HepG2 (cell line): ENCODE results near the gene YPEL4. TPM values are rescaled to one million over a fixed set of nuclear protein-coding genes. Genes with fewer than 3 reads are reported as not detected.

ENCODE experiments used
- ATAC-seq: fragments of 200-7000 bp; cut with Tn5 transposase; 3 replicates; pipeline ENCODE4 v1.9.1; 2020; ENCODE audit warnings: mild to moderate bottlenecking, moderate library complexity
- BruUV-seq: library from RNA; stranded (reverse); fragments of 400-500 nt; replicated peaks from 2 replicates; lab custom pipeline; 2021; lab: Mats Ljungman, UMichigan
- CTCF ChIA-PET: fragments of 300-600 bp; formaldehyde crosslinking; extraction: SDS; loops from one replicate; lab custom pipeline; 2021; ENCODE audit warnings: low total read pairs, inconsistent platforms, low intra/inter-chr PET ratio; lab: Yijun Ruan, JAX
- POLR2A ChIA-PET: fragments of 350-600 bp; sonication (Branson Sonifier 250); formaldehyde crosslinking; loops from one replicate; lab custom pipeline; 2020; ENCODE audit warnings: antibody characterized with exemption, inconsistent platforms; lab: Yijun Ruan, JAX
- DNase-seq: peaks from one replicate; pipeline ENCODE4 v3.0.0-alpha.2; 2015; ENCODE audit warnings: low spot score
- FAIRE-seq: peaks from 3 replicates; lab custom pipeline; 2011; peaks lifted over from hg19 to GRCh38; lab: Jason Lieb, UNC
- H2AFZ ChIP-seq: one replicate; pipeline ENCODE4 v1.6.1; 2011; ENCODE audit warnings: low read length, inconsistent platforms
- H3K27ac ChIP-seq: fragments of 300-600 bp; 3 replicates; pipeline ENCODE4 v1.8.0; 2011; ENCODE audit warnings: mixed run types, mild to moderate bottlenecking, mixed read lengths, low read length, inconsistent platforms; ENCODE audit not compliant: insufficient read depth; ENCODE audit errors: extremely low read length
- H3K27me3 ChIP-seq, 2 experiments: fragments of 200-600 bp in 1 of 2; 2 replicates in 1 of 2; 3 replicates in 1 of 2; pipeline versions ENCODE4 v1.6.0 to v1.8.0; 2011; ENCODE audit warnings: low read length in 2 of 2, mild to moderate bottlenecking in 2 of 2, moderate library complexity in 2 of 2, inconsistent platforms in 1 of 2; ENCODE audit not compliant: insufficient read depth in 2 of 2, control insufficient read depth in 1 of 2
- H3K36me3 ChIP-seq, 2 experiments: fragments of 200-600 bp in 1 of 2; replicated peaks in 1 of 2; 2 replicates in 1 of 2; 3 replicates in 1 of 2; pipeline versions ENCODE4 v1.5.1 to v1.8.0; 2011; ENCODE audit warnings: low read length in 2 of 2, inconsistent platforms in 1 of 2; ENCODE audit not compliant: insufficient read depth in 2 of 2, control insufficient read depth in 1 of 2
- H3K4me1 ChIP-seq: 2 replicates; pipeline ENCODE4 v1.5.1; 2012; ENCODE audit warnings: low read length, inconsistent platforms; ENCODE audit not compliant: insufficient read depth
- H3K4me2 ChIP-seq: 2 replicates; pipeline ENCODE4 v1.6.0; 2011; ENCODE audit warnings: low read depth, low read length, inconsistent platforms
- H3K4me3 ChIP-seq, 3 experiments: fragments of 200-600 bp in 1 of 3; sonication (generic), shearing (Covaris generic) in 1 of 3; replicated peaks in 1 of 3; 2 replicates each; pipeline ENCODE4 v1.5.1; 2011 to 2016; ENCODE audit warnings: low read length in 3 of 3, inconsistent platforms in 2 of 3, low read depth in 2 of 3, mild to moderate bottlenecking in 2 of 3, control low read depth in 1 of 3, mixed read lengths in 1 of 3; ENCODE audit not compliant: insufficient read depth in 1 of 3
- H3K79me2 ChIP-seq: one replicate; pipeline ENCODE4 v1.6.1; 2011; ENCODE audit warnings: low read length, inconsistent platforms; ENCODE audit not compliant: insufficient read depth
- H3K9ac ChIP-seq: 2 replicates; pipeline ENCODE4 v1.6.0; 2011; ENCODE audit warnings: mild to moderate bottlenecking, low read depth, low read length, inconsistent platforms; ENCODE audit not compliant: insufficient read depth
- H3K9me3 ChIP-seq: 2 replicates; pipeline ENCODE4 v1.5.1; 2012; ENCODE audit warnings: mild to moderate bottlenecking, low read length
- H4K20me1 ChIP-seq: 2 replicates; pipeline ENCODE4 v1.6.0; 2011; ENCODE audit warnings: inconsistent platforms, mild to moderate bottlenecking, low read length, moderate library complexity; ENCODE audit not compliant: insufficient read depth
- ATAD3A ChIP-seq: sonication (generic); formaldehyde crosslinking; IDR thresholded peaks from 2 replicates; pipeline ENCODE4 v1.4.0; 2020; ENCODE audit warnings: missing genetic modification reagents
- GZF1 ChIP-seq: sonication (generic); formaldehyde crosslinking; IDR thresholded peaks from 2 replicates; pipeline ENCODE4 v1.5.1; 2020; ENCODE audit warnings: mild to moderate bottlenecking, missing genetic modification reagents
- ISL2 ChIP-seq: sonication (generic); formaldehyde crosslinking; IDR thresholded peaks from 2 replicates; pipeline ENCODE4 v1.5.0; 2020; ENCODE audit warnings: missing genetic modification reagents
- MAFK ChIP-seq, 2 experiments: IDR thresholded peaks in 1 of 2; conservative IDR thresholded peaks in 1 of 2; 2 replicates each; pipeline ENCODE4 v1.6.1; 2011; ENCODE audit warnings: improper control_type of control experiment in 2 of 2, low read length in 2 of 2
- NR2F1 ChIP-seq, 2 experiments: fragments of 450-650 bp in 1 of 2; formaldehyde crosslinking in 1 of 2; IDR thresholded peaks; 2 replicates each; pipeline versions ENCODE4 v1.5.0 to v1.6.1; 2016 to 2020; ENCODE audit warnings: mild to moderate bottlenecking in 1 of 2, missing compliant biosample characterization in 1 of 2, missing genetic modification reagents in 1 of 2, moderate library complexity in 1 of 2
- PHF21A ChIP-seq: sonication (generic); formaldehyde crosslinking; IDR thresholded peaks from 2 replicates; pipeline ENCODE4 v1.5.0; 2020; ENCODE audit warnings: mild to moderate bottlenecking, missing genetic modification reagents
- SP2 ChIP-seq: sonication (generic); formaldehyde crosslinking; IDR thresholded peaks from 2 replicates; pipeline ENCODE4 v1.5.1; 2020; ENCODE audit warnings: mild to moderate bottlenecking, missing genetic modification reagents
- ZKSCAN8 ChIP-seq: IDR thresholded peaks from 2 replicates; pipeline ENCODE4 v1.6.1; 2016; ENCODE audit warnings: borderline replicate concordance, missing genetic modification reagents, missing compliant biosample characterization
- ZNF20 ChIP-seq: sonication (generic); formaldehyde crosslinking; IDR thresholded peaks from 2 replicates; pipeline ENCODE4 v1.4.0; 2020; ENCODE audit warnings: mild to moderate bottlenecking, moderate library complexity, missing genetic modification reagents
- ZNF224 ChIP-seq: sonication (generic); formaldehyde crosslinking; IDR thresholded peaks from 2 replicates; pipeline ENCODE4 v1.5.0; 2020; ENCODE audit warnings: mild to moderate bottlenecking, missing genetic modification reagents
- ZNF549 ChIP-seq: sonication (generic); formaldehyde crosslinking; IDR thresholded peaks from 2 replicates; pipeline ENCODE4 v1.5.0; 2020; ENCODE audit warnings: missing genetic modification reagents
- ZNF607 ChIP-seq: sonication (generic); formaldehyde crosslinking; IDR thresholded peaks from 2 replicates; pipeline ENCODE4 v1.5.1; 2020; ENCODE audit warnings: missing genetic modification reagents, mild to moderate bottlenecking, borderline replicate concordance
- ZNF746 ChIP-seq: sonication (generic); formaldehyde crosslinking; IDR thresholded peaks from 2 replicates; pipeline ENCODE4 v1.8.0; 2022; ENCODE audit warnings: mild to moderate bottlenecking, missing genetic modification reagents
- ZNF782 ChIP-seq: sonication (generic); formaldehyde crosslinking; IDR thresholded peaks from 2 replicates; pipeline ENCODE4 v1.4.0; 2020; ENCODE audit warnings: missing genetic modification reagents, mild to moderate bottlenecking, borderline replicate concordance
- ZSCAN31 ChIP-seq: sonication (generic); formaldehyde crosslinking; IDR thresholded peaks from 2 replicates; pipeline ENCODE4 v1.5.0; 2020; ENCODE audit warnings: low read depth, mild to moderate bottlenecking, missing genetic modification reagents
- WGBS: methylation state at CpG from one replicate; pipeline ENCODE4 v1.1.6; 2017; ENCODE audit warnings: low lambda C conversion rate; 5-methylcytosine and 5-hydroxymethylcytosine counted together
- in situ Hi-C: cut with HindIII; loops from 2 replicates; pipeline ENCODE4 v1.10.0; 2017; ENCODE audit warnings: low pct_unique_long_range_greater_than_20kb; ENCODE audit not compliant: extremely low pct_ligation_motif_present
- intact Hi-C: fragments of 100-400 bp; cut with micrococcal nuclease; formaldehyde crosslinking; loops from one replicate; pipeline ENCODE4 v1.10.0; 2022; ENCODE audit not compliant: unreplicated experiment
- polyA plus RNA-seq, 8 experiments: library from polyadenylated mRNA; depleted of rRNA in 3 of 8; stranded (reverse) in 7 of 8; unstranded in 1 of 8; fragments of >200 nt; fragmentation: Illumina TruSeq in 4 of 8; extraction: Trizol in 4 of 8; gene quantifications; 2 replicates each; pipeline versions ENCODE4 v1.2.1 to v1.2.3, GENCODE V29; 2011 to 2016; ENCODE audit warnings: low read depth in 4 of 8, missing spikeins in 1 of 8, mixed read lengths in 1 of 8; ENCODE audit not compliant: insufficient read depth in 1 of 8
- total RNA-seq, 5 experiments: library from RNA; depleted of rRNA; stranded (reverse); fragments of >200 nt; fragmentation: Illumina TruSeq; extraction: Trizol; gene quantifications; 2 replicates each; pipeline ENCODE4 v1.2.3, GENCODE V29; 2016; ENCODE audit warnings: low read depth in 1 of 5
- TF ChIP-seq, protein P1 (sequence below): IDR thresholded peaks from 2 replicates; pipeline ENCODE4 v1.6.1; 2012; ENCODE audit warnings: inconsistent platforms
- TF ChIP-seq, protein P2 (sequence below): sonication (generic); formaldehyde crosslinking; IDR thresholded peaks from 2 replicates; pipeline ENCODE4 v1.5.0; 2020; ENCODE audit warnings: missing genetic modification reagents
- TF ChIP-seq, protein P3 (sequence below): sonication (generic); formaldehyde crosslinking; IDR thresholded peaks from 2 replicates; pipeline ENCODE4 v1.4.0; 2020; ENCODE audit warnings: missing genetic modification reagents

Gene YPEL4
- total and polyA plus RNA-seq, 2 of the 13 experiments (the other 11 are each of a cell fraction or from before 2014, with no cell fraction given), result 0.04 TPM; not detected in 1

DNA sequence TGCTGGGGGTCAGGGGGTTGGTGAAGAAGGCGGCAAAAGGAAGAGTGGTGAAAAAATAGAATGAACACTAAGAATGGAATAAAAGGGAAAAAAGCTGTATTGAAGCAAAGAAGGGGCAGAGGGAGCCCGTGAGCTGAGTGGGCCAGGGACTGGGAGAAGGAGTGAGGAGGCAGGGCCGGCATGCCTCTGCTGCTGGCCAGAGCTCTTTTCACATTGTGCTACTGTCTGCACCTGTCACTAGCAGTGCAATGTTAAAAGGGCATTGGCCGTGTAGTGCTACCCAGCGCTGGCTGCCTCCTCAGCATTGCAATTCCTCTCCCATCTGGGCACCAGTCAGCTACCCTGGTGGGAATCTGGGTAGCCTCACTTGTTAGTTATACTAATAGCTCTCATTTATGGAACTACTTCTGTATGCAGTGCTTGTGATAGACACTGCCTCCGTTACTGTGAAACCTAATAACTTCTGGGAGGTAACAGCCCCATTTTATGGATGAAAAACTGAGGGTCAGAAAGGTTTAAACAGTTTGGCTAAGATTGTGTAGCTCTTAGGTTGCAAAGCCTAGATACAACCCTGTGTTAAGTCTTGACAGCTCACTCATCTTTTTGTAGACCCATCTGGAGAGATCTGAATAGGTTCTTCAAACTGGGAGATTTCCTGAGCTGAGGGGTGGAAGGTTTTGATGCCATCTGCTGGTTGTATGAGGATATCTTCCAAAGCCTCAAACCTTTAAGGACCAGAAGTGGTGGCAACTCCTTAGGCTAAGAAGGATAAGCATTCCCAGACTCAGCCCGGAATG lies 8.5 kb downstream of the YPEL4 start (continued):
- TF ChIP-seq, protein P1, sequence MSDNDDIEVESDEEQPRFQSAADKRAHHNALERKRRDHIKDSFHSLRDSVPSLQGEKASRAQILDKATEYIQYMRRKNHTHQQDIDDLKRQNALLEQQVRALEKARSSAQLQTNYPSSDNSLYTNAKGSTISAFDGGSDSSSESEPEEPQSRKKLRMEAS, result 0 out of 2 replicates have a peak, but pooled peaks have one; percentile 14
- no peak for TF ChIP-seq PHF21A (CRISPR knock-in tag)

DNA sequence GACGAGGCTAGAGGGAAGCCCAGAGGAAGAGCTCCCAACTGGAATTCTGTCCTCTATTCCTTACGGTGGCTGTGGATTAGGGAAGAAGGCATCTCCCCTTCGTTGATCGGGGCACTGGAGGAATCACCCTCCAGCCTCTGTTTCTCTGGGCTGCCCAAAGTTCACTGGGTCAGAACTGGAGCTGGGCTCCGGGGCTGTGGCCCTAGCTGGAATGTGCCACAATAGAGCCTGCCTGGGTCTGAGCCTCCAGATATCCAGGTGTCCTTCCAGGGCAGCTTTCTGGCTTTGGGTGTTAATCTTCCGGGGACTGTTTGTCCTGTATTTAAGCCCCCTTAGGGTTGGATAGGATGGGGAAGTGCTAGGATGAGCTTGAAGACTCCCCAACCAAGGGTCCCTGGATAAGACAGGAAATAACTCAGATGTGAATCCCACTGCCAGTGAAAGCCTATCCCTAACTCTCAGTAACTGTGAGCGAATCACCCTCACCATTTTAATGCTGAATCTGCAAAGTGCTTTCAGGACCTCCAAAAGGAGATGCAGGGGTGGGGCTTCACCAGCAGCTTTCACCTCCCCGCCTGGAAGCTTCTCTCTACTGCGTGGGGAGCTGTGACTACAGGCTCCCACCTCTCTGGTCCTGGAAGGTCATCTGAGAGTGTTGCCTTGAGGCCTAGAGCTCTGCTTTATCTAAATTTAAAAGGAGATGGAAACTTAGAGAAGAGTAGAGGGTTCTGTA lies 9.5 kb downstream of the YPEL4 start:
- intact Hi-C loops (loop anchor here (5.0 kb wide), 1 partner anchor 108 kb away; the partner anchor contains the start of gene TIMM10), in situ Hi-C loops (loop anchor here (5.0 to 10.0 kb wide), 3 partner anchors 73 to 293 kb away; partner anchors contain the start of gene UBE2L6)
- Histone ChIP-seq H3K9me3 (no peaks in the 10 kb centered on the region), H3K4me2 (peak overlapping the region; percentile 86), H3K9ac (peak overlapping the region; percentile 53; the same call in 1 of the 2 replicates), H3K27ac (peak overlapping the region; percentile 68), H3K79me2 (no peaks in the 10 kb centered on the region), H3K27me3 (no peaks in the 10 kb centered on the region; a peak in 1 of 5 replicates), H3K4me1 (peaks cover 34% of the 10 kb centered on the region), H4K20me1 (no peaks in the 10 kb centered on the region), H2AFZ (peak overlapping the region; percentile 84), H3K4me3 (peak overlapping the region; percentile 62 to 73 (median 69)), H3K36me3 (no peaks in the 10 kb centered on the region)
- POLR2A ChIA-PET, result interaction anchor here (0.8 to 4.3 kb wide), 24 partner anchors 8 to 304 kb away, joined by 3 to 33 read pairs (median 4); partner anchors contain the start of genes RTN4RL2, SERPING1, SLC43A1 and SSRP1
- DNase-seq (no peak), ATAC-seq (peak; percentile 30), FAIRE-seq (no peak)
- BruUV-seq, result no TSS peak
- WGBS, result 35% methylated on average over 6 of the region's 9 CpGs
- CTCF ChIA-PET, result interaction anchor here (1.5 to 7.0 kb wide), 2 partner anchors 72 to 295 kb away, joined by 6 to 79 read pairs; partner anchors contain the start of gene UBE2L6
- TF ChIP-seq, protein P2, sequence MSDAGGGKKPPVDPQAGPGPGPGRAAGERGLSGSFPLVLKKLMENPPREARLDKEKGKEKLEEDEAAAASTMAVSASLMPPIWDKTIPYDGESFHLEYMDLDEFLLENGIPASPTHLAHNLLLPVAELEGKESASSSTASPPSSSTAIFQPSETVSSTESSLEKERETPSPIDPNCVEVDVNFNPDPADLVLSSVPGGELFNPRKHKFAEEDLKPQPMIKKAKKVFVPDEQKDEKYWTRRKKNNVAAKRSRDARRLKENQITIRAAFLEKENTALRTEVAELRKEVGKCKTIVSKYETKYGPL (CRISPR knock-in tag), result no peak
- TF ChIP-seq ISL2 (CRISPR knock-in tag), result no peak
- no peak for TF ChIP-seq ZKSCAN8 (CRISPR knock-in tag)
- no peak for TF ChIP-seq ZNF549 (CRISPR knock-in tag)
- 0 out of 2 replicates have a peak, but pooled peaks have one; percentile 17 for TF ChIP-seq SP2 (CRISPR knock-in tag)
- TF ChIP-seq MAFK (conservative IDR thresholded peaks at IDR 0.05 in 1 of 2, IDR thresholded peaks at IDR 0.05 in 1 of 2; ENCODE audit: low read length in 2 of 2), result peak; percentile 28 to 50; a peak in 2 of 4 replicates
- no peak for TF ChIP-seq ZSCAN31 (CRISPR knock-in tag)
- no peak for TF ChIP-seq ATAD3A
- no peak for TF ChIP-seq ZNF20 (CRISPR knock-in tag)
- peak; percentile 4; the same call in 1 of the 2 replicates for TF ChIP-seq ZNF746 (CRISPR knock-in tag)
- TF ChIP-seq, protein P3, sequence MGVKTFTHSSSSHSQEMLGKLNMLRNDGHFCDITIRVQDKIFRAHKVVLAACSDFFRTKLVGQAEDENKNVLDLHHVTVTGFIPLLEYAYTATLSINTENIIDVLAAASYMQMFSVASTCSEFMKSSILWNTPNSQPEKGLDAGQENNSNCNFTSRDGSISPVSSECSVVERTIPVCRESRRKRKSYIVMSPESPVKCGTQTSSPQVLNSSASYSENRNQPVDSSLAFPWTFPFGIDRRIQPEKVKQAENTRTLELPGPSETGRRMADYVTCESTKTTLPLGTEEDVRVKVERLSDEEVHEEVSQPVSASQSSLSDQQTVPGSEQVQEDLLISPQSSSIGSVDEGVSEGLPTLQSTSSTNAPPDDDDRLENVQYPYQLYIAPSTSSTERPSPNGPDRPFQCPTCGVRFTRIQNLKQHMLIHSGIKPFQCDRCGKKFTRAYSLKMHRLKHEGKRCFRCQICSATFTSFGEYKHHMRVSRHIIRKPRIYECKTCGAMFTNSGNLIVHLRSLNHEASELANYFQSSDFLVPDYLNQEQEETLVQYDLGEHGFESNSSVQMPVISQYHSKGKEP, result no peak
- TF ChIP-seq ZNF224, result peak; percentile 62; the same call in 1 of the 2 replicates
- 0 out of 4 replicates have a peak, but pooled peaks of 1 of the 2 experiments have one; percentile 7 for TF ChIP-seq NR2F1 (CRISPR knock-in tag; IDR thresholded peaks at IDR 0.05)
- TF ChIP-seq ZNF607 (CRISPR knock-in tag), result peak; percentile 70; the same call in 1 of the 2 replicates
- no peak for TF ChIP-seq GZF1 (CRISPR knock-in tag)
- 0 out of 2 replicates have a peak, but pooled peaks have one; percentile 20 for TF ChIP-seq ZNF782 (CRISPR knock-in tag)
